Activated naive CD8-positive, alpha-beta T cell treated with anti-CD3 and anti-CD28 coated beads, Interleukin-2, amount 50 U/mL, for 24 hours (primary cell): Measurements from ENCODE around the gene WDR20.

Experiments
- ATAC-seq: fragments of 150-1000 bp; cut with Tn5 transposase; one replicate; pipeline ENCODE4 v1.10.0; 2021
- DNase-seq: peaks from one replicate; pipeline ENCODE4 v3.0.0; 2021
- H3K27ac Mint-ChIP-seq: one replicate; pipeline ENCODE4 v1.8.0; 2021; ENCODE audit warnings: mild to moderate bottlenecking, mixed read lengths
- H3K27me3 Mint-ChIP-seq: one replicate; pipeline ENCODE4 v1.8.0; 2021; ENCODE audit warnings: mixed read lengths
- H3K36me3 Mint-ChIP-seq: one replicate; pipeline ENCODE4 v1.8.0; 2021; ENCODE audit warnings: low read depth, mixed read lengths
- H3K4me1 Mint-ChIP-seq: one replicate; pipeline ENCODE4 v1.8.0; 2021; ENCODE audit warnings: mixed read lengths
- H3K4me3 Mint-ChIP-seq: one replicate; pipeline ENCODE4 v1.8.0; 2021; ENCODE audit warnings: mild to moderate bottlenecking, moderate library complexity, mixed read lengths
- H3K9me3 Mint-ChIP-seq: one replicate; pipeline ENCODE4 v1.8.0; 2021; ENCODE audit warnings: mixed read lengths

WDR20 gene

DNA sequence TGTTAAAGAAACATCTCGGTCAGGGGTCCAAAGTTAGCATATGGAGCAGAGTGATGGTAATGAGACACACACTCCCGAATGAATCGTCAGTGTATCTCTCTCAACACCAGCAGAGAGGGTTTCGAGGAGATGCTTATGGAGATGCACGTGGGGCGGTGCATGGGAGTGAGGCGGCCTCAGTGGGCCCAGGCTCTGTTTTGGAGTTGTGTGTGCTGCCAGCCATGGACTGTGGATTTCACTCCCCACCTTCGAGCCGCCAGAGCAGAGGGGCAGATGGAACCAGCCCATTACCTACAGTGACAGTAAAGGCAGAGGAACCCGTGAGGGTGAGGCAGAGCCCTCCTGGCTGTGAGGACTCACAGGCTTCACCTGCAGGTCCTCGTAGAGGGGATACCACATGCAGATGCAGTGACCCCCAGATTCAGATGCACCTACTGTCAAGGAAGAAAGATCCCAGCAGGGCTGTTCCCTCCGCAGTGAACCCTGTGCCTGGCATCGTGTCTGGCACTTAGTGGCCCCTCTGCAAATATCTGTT, 68.2 kb downstream of the WDR20 start:
- Mint-ChIP-seq H3K4me1 (peaks cover 4% of the 10 kb centered on the region), H3K27me3 (no peaks in the 10 kb centered on the region), H3K36me3 (peaks cover 20% of the 10 kb centered on the region), H3K27ac (no peak overlapping the region), H3K4me3 (no peak overlapping the region), H3K9me3 (no peaks in the 10 kb centered on the region)
- ATAC-seq (no peak), DNase-seq (no peak)

GRCh38 chr14:102208741-102209140, 69.0 kb downstream of the WDR20 start:
- Mint-ChIP-seq H3K4me3 (no peak overlapping the region), H3K4me1 (peaks cover 2% of the 10 kb centered on the region), H3K27ac (no peak overlapping the region), H3K27me3 (no peaks in the 10 kb centered on the region), H3K9me3 (no peaks in the 10 kb centered on the region), H3K36me3 (peaks cover 20% of the 10 kb centered on the region)
- ATAC-seq (no peak), DNase-seq (no peak)

DNA sequence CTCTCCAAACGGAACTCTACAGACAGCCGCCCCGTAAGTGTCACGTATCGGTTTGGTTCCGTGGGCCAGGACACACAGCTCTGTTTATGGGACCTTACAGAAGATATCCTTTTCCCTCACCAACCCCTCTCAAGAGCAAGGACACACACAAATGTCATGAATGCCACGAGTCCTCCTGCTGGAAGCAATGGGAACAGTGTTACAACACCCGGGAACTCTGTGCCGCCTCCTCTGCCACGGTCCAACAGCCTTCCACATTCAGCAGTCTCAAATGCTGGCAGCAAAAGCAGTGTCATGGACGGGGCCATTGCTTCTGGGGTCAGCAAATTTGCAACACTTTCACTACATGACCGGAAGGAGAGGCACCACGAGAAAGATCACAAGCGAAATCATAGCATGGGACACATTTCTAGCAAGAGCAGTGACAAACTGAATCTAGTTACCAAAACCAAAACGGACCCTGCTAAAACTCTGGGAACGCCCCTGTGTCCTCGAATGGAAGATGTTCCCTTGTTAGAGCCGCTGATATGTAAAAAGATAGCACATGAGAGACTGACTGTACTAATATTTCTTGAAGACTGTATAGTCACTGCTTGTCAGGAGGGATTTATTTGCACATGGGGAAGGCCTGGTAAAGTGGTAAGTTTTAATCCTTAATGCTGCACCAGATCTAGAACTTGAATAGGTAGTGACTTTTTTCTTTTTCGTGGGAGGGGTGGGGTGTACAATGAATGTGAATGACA, 69.7 kb downstream of the WDR20 start:
- Mint-ChIP-seq H3K27me3 (no peaks in the 10 kb centered on the region), H3K27ac (peak overlapping the region; percentile 13), H3K4me1 (no peaks in the 10 kb centered on the region), H3K4me3 (no peak overlapping the region), H3K36me3 (peaks cover 18% of the 10 kb centered on the region), H3K9me3 (no peaks in the 10 kb centered on the region)
- no peak for ATAC-seq
- DNase-seq: no peak

DNA sequence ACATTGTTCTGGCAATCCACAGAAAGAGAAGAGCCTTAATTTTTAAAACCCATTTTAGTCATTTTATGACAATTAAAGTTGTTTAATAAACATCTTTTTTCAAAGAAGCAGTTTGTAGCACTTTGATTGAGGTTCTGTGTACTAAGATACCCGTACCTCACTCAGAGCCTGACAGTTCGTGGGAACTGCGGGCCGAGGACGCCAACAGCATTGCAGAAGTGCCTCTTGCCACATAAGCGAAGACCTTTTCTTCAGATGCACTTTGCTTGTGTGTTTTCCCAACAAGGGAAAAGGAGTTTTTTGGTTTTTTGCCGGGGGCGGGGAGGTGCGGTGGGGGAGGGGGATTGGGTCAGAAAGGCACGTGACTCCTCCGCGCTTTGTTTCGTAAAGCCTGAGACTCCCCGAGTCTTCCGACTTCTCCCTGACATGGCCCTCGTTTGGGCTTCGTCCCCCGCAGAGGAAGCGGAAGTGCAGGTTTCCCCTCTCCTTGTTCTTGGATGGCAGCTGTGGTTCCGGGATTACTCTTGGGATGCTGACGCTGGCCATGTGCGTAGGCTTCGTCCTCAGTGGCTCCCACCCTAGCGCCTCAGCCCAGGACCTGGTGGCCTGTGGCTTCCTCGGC, 70.8 kb downstream of the WDR20 start:
- H3K27me3 Mint-ChIP-seq: no peaks in the 10 kb centered on the region
- H3K36me3 Mint-ChIP-seq: peaks cover 12% of the 10 kb centered on the region
- H3K9me3 Mint-ChIP-seq: no peaks in the 10 kb centered on the region
- no peak overlapping the region for H3K4me3 Mint-ChIP-seq
- DNase-seq (no peak), ATAC-seq (no peak)
- H3K27ac Mint-ChIP-seq: no peak overlapping the region
- no peaks in the 10 kb centered on the region for H3K4me1 Mint-ChIP-seq

DNA sequence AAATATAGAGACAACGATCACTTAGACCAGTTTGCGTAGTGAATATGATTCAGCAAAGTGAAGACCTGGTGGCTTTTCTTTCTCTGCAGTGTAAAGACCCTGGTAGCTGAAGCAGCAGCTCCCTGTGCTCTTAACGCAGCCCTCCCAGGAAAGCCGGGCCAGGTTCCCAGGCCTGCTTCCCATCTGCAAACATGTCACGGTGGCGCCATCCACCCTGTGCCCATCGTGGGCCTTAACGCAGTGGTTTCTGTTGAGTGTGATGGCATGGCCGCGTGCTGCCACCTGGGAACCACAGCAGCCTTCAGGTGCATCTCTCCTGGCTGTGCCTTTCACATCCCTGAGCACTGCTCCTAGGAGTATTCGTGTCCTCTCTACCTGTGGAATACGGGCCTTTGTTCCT, 71.5 kb downstream of the WDR20 start:
- Mint-ChIP-seq H3K9me3 (no peaks in the 10 kb centered on the region), H3K27ac (no peak overlapping the region), H3K36me3 (peaks cover 9% of the 10 kb centered on the region), H3K4me1 (no peaks in the 10 kb centered on the region), H3K4me3 (no peak overlapping the region), H3K27me3 (no peaks in the 10 kb centered on the region)
- ATAC-seq: no peak
- DNase-seq: no peak

- no peak overlapping the region for H3K4me3 Mint-ChIP-seq
- H3K36me3 Mint-ChIP-seq: peaks cover 9% of the 10 kb centered on the region
- H3K4me1 Mint-ChIP-seq: no peaks in the 10 kb centered on the region
- no peak for DNase-seq
- no peak overlapping the region for H3K27ac Mint-ChIP-seq
- no peaks in the 10 kb centered on the region for H3K27me3 Mint-ChIP-seq
- no peak for ATAC-seq
- H3K9me3 Mint-ChIP-seq: no peaks in the 10 kb centered on the region
Measured at GRCh38 chr14:102212356-102212755, 72.7 kb downstream of the WDR20 start.

DNA sequence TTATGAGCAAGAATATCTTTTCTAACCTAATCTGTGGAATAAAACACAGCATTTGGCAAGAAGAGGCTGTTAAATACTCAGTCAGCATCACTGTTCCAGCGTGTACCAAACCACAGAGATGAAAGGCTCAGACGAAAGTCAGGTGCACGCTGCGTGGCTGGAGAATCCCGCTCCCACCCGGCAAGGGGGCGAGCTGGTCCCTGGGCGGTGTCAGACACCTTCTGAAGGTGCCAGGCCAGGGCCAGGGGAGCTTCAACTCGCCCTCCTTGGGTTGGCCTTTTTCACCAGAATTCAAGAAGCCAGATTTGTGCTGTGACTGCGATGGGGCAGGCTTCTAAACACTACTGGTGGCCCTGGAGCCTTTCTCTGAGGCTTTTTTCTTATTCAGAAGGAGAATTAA, 73.1 kb downstream of the WDR20 start:
- Mint-ChIP-seq H3K27me3 (no peaks in the 10 kb centered on the region), H3K4me1 (no peaks in the 10 kb centered on the region)

DNA sequence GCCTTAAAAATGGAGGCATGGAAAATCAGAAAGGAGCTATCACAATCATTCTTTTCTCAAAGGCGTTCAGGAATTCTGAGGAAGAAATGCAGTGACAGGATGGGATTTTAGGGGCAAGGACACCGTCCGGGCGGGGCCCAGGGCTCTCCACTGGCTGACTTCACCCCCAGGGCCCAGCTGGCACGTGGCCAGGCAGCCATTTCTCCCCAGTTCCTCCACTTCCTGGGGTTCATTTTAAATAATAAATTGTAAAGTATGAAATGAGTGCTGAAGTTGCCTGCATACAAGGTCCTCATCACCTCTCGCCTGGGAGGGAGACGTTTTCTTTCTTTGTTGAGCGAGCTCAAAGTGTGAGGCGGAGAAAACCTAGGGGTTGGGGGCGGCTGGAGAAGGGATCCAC, 73.8 kb downstream of the WDR20 start:
- Mint-ChIP-seq H3K36me3 (peaks cover 9% of the 10 kb centered on the region), H3K9me3 (no peaks in the 10 kb centered on the region), H3K4me3 (no peak overlapping the region), H3K27ac (no peak overlapping the region), H3K27me3 (no peaks in the 10 kb centered on the region), H3K4me1 (no peaks in the 10 kb centered on the region)
- ATAC-seq: no peak
- no peak for DNase-seq

More for the DNA sequence above, 73.1 kb downstream of the WDR20 start:
- ATAC-seq (no peak), DNase-seq (no peak)
- H3K9me3 Mint-ChIP-seq: no peaks in the 10 kb centered on the region
- no peak overlapping the region for H3K4me3 Mint-ChIP-seq
- peaks cover 9% of the 10 kb centered on the region for H3K36me3 Mint-ChIP-seq
- no peak overlapping the region for H3K27ac Mint-ChIP-seq

GRCh38 chr14:102213984-102214658, 74.4 kb downstream of the WDR20 start:
- Mint-ChIP-seq H3K36me3 (peaks cover 6% of the 10 kb centered on the region), H3K4me3 (no peak overlapping the region), H3K27me3 (no peaks in the 10 kb centered on the region), H3K4me1 (no peaks in the 10 kb centered on the region), H3K27ac (no peak overlapping the region), H3K9me3 (no peaks in the 10 kb centered on the region)
- DNase-seq (no peak), ATAC-seq (no peak)

DNA sequence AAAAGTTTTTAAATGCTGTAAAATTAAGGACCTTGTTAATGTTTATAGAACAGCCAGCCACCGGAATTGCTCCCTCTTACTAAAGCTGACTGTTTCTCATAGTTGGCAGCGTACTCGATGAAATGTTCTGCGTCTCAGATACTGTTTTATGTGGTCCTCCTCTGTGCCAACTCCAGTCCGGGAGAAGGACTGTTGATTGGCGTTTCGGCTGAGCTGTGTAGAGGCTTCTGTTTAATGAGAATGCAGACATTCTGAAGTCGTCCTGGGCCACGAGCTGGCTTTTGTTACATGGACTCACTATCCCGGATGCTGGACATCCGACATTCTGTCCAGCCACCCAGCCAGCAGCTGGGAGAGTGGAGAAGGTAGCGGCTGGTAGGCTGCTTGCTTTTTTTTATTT, 75.4 kb downstream of the WDR20 start:
- Mint-ChIP-seq H3K36me3 (no peaks in the 10 kb centered on the region), H3K9me3 (no peaks in the 10 kb centered on the region), H3K27ac (no peak overlapping the region), H3K4me1 (peaks cover 7% of the 10 kb centered on the region), H3K27me3 (no peaks in the 10 kb centered on the region), H3K4me3 (no peak overlapping the region)
- ATAC-seq (no peak), DNase-seq (no peak)

DNA sequence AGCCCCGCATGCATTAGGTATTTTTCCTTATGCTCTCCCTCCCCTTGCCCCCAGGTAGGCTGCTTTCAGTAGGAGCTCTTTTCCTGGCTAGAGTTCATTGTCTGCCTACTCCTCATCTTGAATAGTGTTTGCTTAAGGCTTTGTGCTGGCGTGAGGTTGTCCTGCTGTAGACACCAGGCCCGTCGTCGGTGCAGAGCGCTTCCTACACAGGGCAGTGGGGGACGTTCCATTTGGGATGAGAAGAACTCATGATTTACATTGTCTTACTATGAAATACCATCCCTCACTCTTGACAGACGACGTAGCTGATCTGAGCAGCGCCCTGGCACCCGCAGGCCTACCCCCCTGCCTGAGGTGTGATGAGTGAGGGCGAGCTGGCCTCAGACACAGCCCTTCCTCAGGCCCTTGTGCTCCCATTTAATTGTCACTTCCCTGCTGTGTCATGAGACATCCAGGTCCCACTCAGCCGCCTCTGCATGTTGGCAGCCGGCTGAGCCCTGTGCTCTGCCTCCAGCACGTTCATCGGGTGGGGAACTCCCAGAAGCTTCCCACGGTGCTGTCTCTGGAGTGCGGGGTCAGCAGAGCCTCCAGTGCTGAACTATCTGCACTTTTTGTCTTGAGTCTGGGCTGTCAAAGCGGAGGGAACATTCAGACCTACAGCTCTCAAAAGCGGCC, 76.0 kb downstream of the WDR20 start:
- no peak overlapping the region for H3K27ac Mint-ChIP-seq
- H3K4me1 Mint-ChIP-seq: peaks cover 11% of the 10 kb centered on the region
- H3K9me3 Mint-ChIP-seq: no peaks in the 10 kb centered on the region
- no peak for DNase-seq
- no peak overlapping the region for H3K4me3 Mint-ChIP-seq
- H3K27me3 Mint-ChIP-seq: no peaks in the 10 kb centered on the region
- no peak for ATAC-seq
- H3K36me3 Mint-ChIP-seq: no peaks in the 10 kb centered on the region

DNA sequence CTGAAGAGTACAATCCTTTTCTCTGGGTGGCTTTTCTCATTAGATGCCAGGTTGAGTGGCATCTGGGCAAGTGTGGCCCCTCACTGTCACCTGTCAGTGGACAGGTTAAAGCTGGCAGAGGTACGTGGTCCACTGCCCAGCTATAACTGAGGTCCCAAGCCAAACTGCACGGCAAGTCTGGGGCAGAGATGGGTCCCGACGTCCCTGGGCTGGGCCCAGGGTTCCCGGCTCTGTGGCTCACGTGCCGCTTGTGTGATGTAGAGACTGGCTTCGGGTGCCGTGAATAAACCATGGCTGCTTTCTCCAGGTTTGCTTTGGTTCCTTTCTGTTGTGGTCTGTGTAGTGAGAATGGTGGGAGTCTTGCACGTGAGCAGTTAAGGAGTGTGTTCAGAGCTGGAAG, 77.7 kb downstream of the WDR20 start:
- H3K27ac Mint-ChIP-seq: peak overlapping the region; percentile 19
- ATAC-seq: no peak
- no peaks in the 10 kb centered on the region for H3K9me3 Mint-ChIP-seq
- DNase-seq: no peak
- H3K4me1 Mint-ChIP-seq: peaks cover 17% of the 10 kb centered on the region
- H3K27me3 Mint-ChIP-seq: no peaks in the 10 kb centered on the region
- H3K4me3 Mint-ChIP-seq: no peak overlapping the region
- H3K36me3 Mint-ChIP-seq: no peaks in the 10 kb centered on the region

DNA sequence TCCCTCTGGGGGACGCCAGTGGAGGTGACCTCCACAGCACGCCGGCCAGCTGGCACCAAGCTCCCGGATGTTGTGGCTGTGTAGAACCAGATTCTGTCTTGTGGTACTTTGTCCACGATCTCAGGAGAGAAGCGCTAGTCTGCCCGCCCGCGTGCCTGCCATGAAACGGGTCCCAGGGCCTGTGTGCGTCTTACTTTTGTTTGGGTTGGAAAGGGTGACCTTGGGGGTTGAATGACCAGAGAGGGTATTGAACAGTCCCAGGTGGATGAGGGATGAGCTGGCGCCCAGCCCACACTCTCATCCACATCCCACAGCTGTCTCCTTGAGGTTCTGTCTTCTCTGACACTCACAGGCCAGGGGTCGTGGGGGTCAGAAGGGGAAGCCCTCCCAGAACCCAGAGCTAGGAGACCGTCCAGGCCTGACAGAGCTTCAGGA, 78.3 kb downstream of the WDR20 start:
- H3K36me3 Mint-ChIP-seq: no peaks in the 10 kb centered on the region
- H3K27ac Mint-ChIP-seq: no peak overlapping the region
- ATAC-seq (no peak), DNase-seq (no peak)
- no peaks in the 10 kb centered on the region for H3K9me3 Mint-ChIP-seq
- H3K27me3 Mint-ChIP-seq: no peaks in the 10 kb centered on the region
- H3K4me1 Mint-ChIP-seq: peaks cover 17% of the 10 kb centered on the region
- no peak overlapping the region for H3K4me3 Mint-ChIP-seq

- Mint-ChIP-seq H3K4me3 (no peak overlapping the region), H3K27ac (no peak overlapping the region), H3K9me3 (no peaks in the 10 kb centered on the region), H3K36me3 (peaks cover 2% of the 10 kb centered on the region), H3K27me3 (no peaks in the 10 kb centered on the region), H3K4me1 (peaks cover 17% of the 10 kb centered on the region)
- DNase-seq (no peak), ATAC-seq (no peak)
Measured at GRCh38 chr14:102218688-102219087, 79.0 kb downstream of the WDR20 start.
